ENCODE measurements around the gene BMP8B. TPM values are rescaled to one million over a fixed set of nuclear protein-coding genes. Genes with fewer than 3 reads are reported as not detected.

BMP8B gene
- polyA plus RNA-seq, 3 donors: 0.14 to 1.3 (median 0.24) TPM

DNA sequence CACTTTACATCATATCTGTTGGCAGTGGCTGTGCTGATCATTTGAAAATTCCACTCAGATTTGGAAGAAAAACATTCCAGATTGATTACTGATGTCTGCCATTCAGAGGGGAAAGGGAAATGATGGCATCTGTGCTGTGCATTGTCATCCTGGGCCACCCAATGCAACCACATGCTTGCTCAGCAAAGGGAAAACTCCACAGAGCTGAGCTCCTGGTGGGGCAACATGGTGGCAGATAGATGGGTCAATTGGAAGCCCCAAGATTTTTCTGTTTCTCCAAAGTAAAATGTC is 29.3 kb downstream of the BMP8B start:
- Mint-ChIP-seq H3K27ac (peak overlapping the region in 1 of 7 donors; percentile 38), H3K36me3 (peaks cover 54 to 74% of the 10 kb centered on the region in 2 donors), H3K27me3 (ENCODE audit: low read depth in 3 of 3) (peaks cover 0 to 2% (median 0%) of the 10 kb centered on the region in 3 donors), H3K4me1 (no peaks in the 10 kb centered on the region), H3K9me3 (no peaks in the 10 kb centered on the region), H3K4me3 (no peak overlapping the region)
- Histone ChIP-seq H3K4me3 (replicated peaks in 1 of 3; ENCODE audit: low read depth in 2 of 3, low read length in 3 of 3) (no peak overlapping the region), H3K27ac (ENCODE audit: low read depth in 1 of 2, low read length in 2 of 2) (no peak overlapping the region), H2AFZ (ENCODE audit: insufficient read depth, low read depth, low read length, poor library complexity, severe bottlenecking) (no peak overlapping the region), H3K36me3 (replicated peaks in 1 of 2; ENCODE audit: control insufficient read depth in 1 of 2, insufficient read depth in 2 of 2, low read length in 2 of 2) (peaks cover 55 to 68% of the 10 kb centered on the region in 2 donors), H3K9me3 (replicated peaks in 1 of 2; ENCODE audit: control insufficient read depth in 1 of 2, insufficient read depth in 1 of 2, low read length in 2 of 2) (no peaks in the 10 kb centered on the region), H3K27me3 (ENCODE audit: control insufficient read depth in 2 of 2, insufficient read depth in 2 of 2, low read length in 2 of 2) (no peaks in the 10 kb centered on the region), H3K4me1 (ENCODE audit: control insufficient read depth in 1 of 2, insufficient read depth in 2 of 2, low read length in 2 of 2) (no peaks in the 10 kb centered on the region), H3K9ac (ENCODE audit: insufficient read depth, low read length, poor library complexity, severe bottlenecking) (no peak overlapping the region), H3K79me2 (ENCODE audit: insufficient read depth, low read length) (no peaks in the 10 kb centered on the region), H4K20me1 (ENCODE audit: insufficient read depth, low read length) (no peaks in the 10 kb centered on the region), H3K4me2 (replicated peaks; ENCODE audit: extremely low read depth, low read length, poor library complexity, severe bottlenecking) (no peak overlapping the region)
- DNase-seq: no peak
- intact Hi-C loops (cut with micrococcal nuclease): no loop called here
- TF ChIP-seq, protein P1, sequence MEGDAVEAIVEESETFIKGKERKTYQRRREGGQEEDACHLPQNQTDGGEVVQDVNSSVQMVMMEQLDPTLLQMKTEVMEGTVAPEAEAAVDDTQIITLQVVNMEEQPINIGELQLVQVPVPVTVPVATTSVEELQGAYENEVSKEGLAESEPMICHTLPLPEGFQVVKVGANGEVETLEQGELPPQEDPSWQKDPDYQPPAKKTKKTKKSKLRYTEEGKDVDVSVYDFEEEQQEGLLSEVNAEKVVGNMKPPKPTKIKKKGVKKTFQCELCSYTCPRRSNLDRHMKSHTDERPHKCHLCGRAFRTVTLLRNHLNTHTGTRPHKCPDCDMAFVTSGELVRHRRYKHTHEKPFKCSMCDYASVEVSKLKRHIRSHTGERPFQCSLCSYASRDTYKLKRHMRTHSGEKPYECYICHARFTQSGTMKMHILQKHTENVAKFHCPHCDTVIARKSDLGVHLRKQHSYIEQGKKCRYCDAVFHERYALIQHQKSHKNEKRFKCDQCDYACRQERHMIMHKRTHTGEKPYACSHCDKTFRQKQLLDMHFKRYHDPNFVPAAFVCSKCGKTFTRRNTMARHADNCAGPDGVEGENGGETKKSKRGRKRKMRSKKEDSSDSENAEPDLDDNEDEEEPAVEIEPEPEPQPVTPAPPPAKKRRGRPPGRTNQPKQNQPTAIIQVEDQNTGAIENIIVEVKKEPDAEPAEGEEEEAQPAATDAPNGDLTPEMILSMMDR (IDR thresholded peaks at IDR 0.05): no peak

DNA sequence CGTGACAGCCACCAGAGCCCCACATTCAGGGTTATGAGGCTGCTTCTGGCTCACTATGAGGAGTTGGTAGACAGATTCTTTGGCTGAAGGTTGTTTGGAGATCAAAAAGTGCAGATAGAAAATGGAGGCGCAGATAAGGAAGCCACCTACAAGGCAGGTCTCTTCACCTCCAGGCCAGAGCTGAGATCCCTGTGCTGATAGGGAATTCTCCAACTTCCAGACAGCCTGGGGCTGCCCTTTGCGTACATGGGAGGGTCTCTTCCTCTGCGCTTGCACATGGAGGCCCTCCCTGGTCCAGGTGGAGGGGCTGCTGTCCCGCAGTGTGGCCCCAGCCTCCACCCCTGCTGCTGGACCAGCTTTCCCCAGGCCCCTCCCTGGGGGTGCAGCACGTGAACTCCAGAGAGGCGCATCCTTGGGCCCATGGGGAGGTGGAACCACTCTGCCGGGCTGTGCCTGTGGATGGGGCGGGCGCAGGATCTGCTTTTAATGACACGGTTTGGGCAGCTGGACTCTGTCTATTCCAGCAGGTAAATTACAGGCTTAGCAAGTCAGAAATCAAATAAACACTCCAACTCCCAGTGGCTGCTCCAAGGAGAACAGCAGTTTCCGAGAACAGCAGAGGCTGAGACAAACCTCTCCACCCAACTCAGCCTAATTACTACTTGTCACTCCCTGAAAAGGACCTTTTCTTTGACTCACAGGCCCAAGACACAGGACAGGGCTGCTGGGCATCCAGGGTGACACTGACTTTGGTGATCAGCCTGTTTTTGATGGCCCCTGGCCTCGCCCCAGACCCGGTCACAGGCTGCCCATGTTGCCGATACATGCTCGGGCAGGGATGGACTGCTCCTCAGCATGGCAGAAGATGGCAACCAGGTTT is 29.9 kb downstream of the BMP8B start:
- Mint-ChIP-seq H3K27ac (no peak overlapping the region), H3K27me3 (ENCODE audit: low read depth in 3 of 3) (peaks cover 0 to 2% (median 0%) of the 10 kb centered on the region in 3 donors), H3K36me3 (peaks cover 60 to 80% of the 10 kb centered on the region in 2 donors), H3K9me3 (no peaks in the 10 kb centered on the region), H3K4me3 (no peak overlapping the region), H3K4me1 (no peaks in the 10 kb centered on the region)
- no peak for DNase-seq
- no peaks in the 10 kb centered on the region for H4K20me1 ChIP-seq (ENCODE audit: insufficient read depth, low read length)
- H3K9me3 ChIP-seq (replicated peaks in 1 of 2; ENCODE audit: control insufficient read depth in 1 of 2, insufficient read depth in 1 of 2, low read length in 2 of 2): no peaks in the 10 kb centered on the region
- H3K4me1 ChIP-seq (ENCODE audit: control insufficient read depth in 1 of 2, insufficient read depth in 2 of 2, low read length in 2 of 2): no peaks in the 10 kb centered on the region
- no peak overlapping the region for H3K27ac ChIP-seq (ENCODE audit: low read depth in 1 of 2, low read length in 2 of 2)
- intact Hi-C loops (cut with micrococcal nuclease): no loop called here
- H3K79me2 ChIP-seq (ENCODE audit: insufficient read depth, low read length): no peaks in the 10 kb centered on the region
- H3K27me3 ChIP-seq (ENCODE audit: control insufficient read depth in 2 of 2, insufficient read depth in 2 of 2, low read length in 2 of 2): no peaks in the 10 kb centered on the region
- no peak overlapping the region for H3K9ac ChIP-seq (ENCODE audit: insufficient read depth, low read length, poor library complexity, severe bottlenecking)
- over 99% methylated on average over 14 of the region's 16 CpGs for WGBS (ENCODE audit: insufficient coverage)
- H3K4me3 ChIP-seq (replicated peaks in 1 of 3; ENCODE audit: low read depth in 2 of 3, low read length in 3 of 3): no peak overlapping the region
- peaks cover 61 to 74% of the 10 kb centered on the region in 2 donors for H3K36me3 ChIP-seq (replicated peaks in 1 of 2; ENCODE audit: control insufficient read depth in 1 of 2, insufficient read depth in 2 of 2, low read length in 2 of 2)
- H3K4me2 ChIP-seq (replicated peaks; ENCODE audit: extremely low read depth, low read length, poor library complexity, severe bottlenecking): no peak overlapping the region
- H2AFZ ChIP-seq (ENCODE audit: insufficient read depth, low read depth, low read length, poor library complexity, severe bottlenecking): no peak overlapping the region
- TF ChIP-seq, protein P1 (IDR thresholded peaks at IDR 0.05): no peak

Data from CD14-positive monocyte (primary cell).